ENCODE data around the gene PDGFD. TPM values are rescaled to one million over a fixed set of nuclear protein-coding genes. Genes with fewer than 3 reads are reported as not detected.

PDGFD gene
- total RNA-seq, 1 donor: 32.4 TPM

DNA sequence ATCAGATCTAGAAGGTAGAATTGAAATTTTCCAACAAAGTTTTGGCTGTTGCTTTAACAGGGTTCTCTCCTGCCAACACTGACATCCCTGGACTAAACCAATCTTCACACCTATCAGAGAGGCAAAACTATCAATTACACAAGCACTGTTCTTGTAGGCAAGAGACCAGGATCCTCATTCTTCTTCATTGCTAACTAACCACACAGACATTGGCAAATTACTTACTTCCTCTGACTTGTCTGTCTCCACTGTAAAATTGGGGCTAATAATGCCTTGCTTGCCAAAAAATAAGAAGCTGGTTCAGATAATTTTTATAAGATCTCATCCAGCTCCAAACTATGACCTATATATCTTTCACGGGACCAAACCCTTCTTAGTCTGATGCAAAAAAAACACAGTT is 221.3 kb downstream of the PDGFD start:
- peak; percentile 68 for DNase-seq (ENCODE audit: low read depth)
- no peak overlapping the region for H3K4me3 ChIP-seq (ENCODE audit: low read depth, low read length)
- TF ChIP-seq CTCF (IDR thresholded peaks at IDR 0.05; ENCODE audit: insufficient read depth, low read length): no peak

- TF ChIP-seq CTCF (IDR thresholded peaks at IDR 0.05; ENCODE audit: insufficient read depth, low read length): no peak
- no peak for DNase-seq (ENCODE audit: low read depth)
Measured at GRCh38 chr11:103940551-103940950, 223.4 kb downstream of the PDGFD start.

GRCh38 chr11:103939694-103940093 is 224.3 kb downstream of the PDGFD start:
- TF ChIP-seq CTCF (IDR thresholded peaks at IDR 0.05; ENCODE audit: insufficient read depth, low read length): no peak
- no peak overlapping the region for H3K4me3 ChIP-seq (ENCODE audit: low read depth, low read length)
- no peak for DNase-seq (ENCODE audit: low read depth)

More at GRCh38 chr11:103940551-103940950, 223.4 kb downstream of the PDGFD start:
- no peak overlapping the region for H3K4me3 ChIP-seq (ENCODE audit: low read depth, low read length)

GRCh38 chr11:103936059-103936458 is 227.9 kb downstream of the PDGFD start:
- no peak overlapping the region for H3K4me3 ChIP-seq (ENCODE audit: low read depth, low read length)
- DNase-seq (ENCODE audit: low read depth): peak; percentile 52
- no peak for TF ChIP-seq CTCF (IDR thresholded peaks at IDR 0.05; ENCODE audit: insufficient read depth, low read length)

GRCh38 chr11:103935219-103935618 is 228.7 kb downstream of the PDGFD start:
- H3K4me3 ChIP-seq (ENCODE audit: low read depth, low read length): no peak overlapping the region
- no peak for DNase-seq (ENCODE audit: low read depth)
- no peak for TF ChIP-seq CTCF (IDR thresholded peaks at IDR 0.05; ENCODE audit: insufficient read depth, low read length)

DNA sequence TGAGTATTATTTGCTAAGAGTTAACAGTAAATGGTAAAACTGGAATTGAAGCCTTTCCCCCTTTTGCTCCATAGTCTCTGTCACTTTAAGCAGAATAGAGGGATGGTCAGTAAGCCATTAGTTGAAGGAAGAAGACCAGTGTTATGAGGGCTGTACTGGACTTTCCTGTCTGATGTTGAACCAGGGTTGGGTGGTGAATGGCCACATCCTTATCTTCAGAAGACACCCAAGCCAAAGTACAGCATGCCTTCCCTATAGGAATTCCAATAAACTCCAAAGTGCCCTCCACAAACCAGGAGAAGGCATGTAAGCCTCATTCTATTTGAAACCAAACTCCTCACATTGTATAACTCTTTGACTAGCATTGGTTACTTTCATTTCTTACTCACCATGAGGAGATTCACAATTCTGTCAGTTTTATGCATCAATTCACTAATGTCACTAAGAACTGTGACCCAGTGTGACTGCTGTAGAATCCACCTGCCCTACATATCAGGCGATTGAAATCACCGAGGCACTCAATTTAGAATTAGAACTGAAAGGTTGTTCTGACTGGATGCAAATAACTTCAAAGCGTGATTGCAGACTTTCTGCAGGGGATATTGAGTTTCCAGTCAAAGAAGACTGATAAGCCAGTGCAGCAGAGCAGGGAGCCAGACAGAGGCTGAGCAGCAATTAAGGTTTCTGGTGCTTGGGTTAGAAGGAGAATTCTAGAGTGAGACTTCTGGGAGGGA is 234.6 kb downstream of the PDGFD start:
- H3K4me3 ChIP-seq (ENCODE audit: low read depth, low read length): no peak overlapping the region
- TF ChIP-seq CTCF (IDR thresholded peaks at IDR 0.05; ENCODE audit: insufficient read depth, low read length): no peak

DNA sequence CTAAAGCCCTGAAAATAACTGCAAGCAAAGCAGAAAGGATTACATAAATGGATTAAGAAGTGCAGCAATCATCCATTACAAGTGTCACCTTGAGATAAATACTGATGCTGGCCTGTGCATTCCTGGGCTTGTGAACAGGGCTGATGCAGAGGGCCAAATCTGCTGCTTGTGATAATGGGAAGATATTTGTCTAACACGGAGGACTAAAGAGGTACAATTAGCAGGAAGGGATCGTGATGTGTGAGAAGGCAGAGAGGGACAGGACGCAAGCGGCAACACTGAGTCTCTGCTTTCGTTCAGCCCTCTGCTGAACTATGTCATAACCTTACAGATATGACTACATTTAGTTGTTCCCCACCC is 235.2 kb downstream of the PDGFD start:
- TF ChIP-seq CTCF (IDR thresholded peaks at IDR 0.05; ENCODE audit: insufficient read depth, low read length): no peak
- DNase-seq (ENCODE audit: low read depth): no peak
- H3K4me3 ChIP-seq (ENCODE audit: low read depth, low read length): no peak overlapping the region

More for the DNA sequence above, 234.6 kb downstream of the PDGFD start:
- DNase-seq (ENCODE audit: low read depth): no peak
